ENCODE measurements around the gene NCAN.
A peak's percentile ranks its signal among the peaks of the same experiment; 100 is the strongest.
"Not testable (repeated sequence)": the region's sequence is repeated elsewhere in the genome, so short reads cannot be mapped to it uniquely, and the experiment has no call there.

The NCAN gene

GRCh38 chr19:19193926-19194325, 17.8 kb upstream of the NCAN start:
- no peak for DNase-seq (ENCODE audit: low read depth)

GRCh38 chr19:19201697-19202630, 9.8 kb upstream of the NCAN start:
- no peak for DNase-seq (ENCODE audit: low read depth)

GRCh38 chr19:19202707-19203011, 9.1 kb upstream of the NCAN start:
- no peak for DNase-seq (ENCODE audit: low read depth)

GRCh38 chr19:19203012-19203856, 8.5 kb upstream of the NCAN start, which contains the start of gene NR2C2AP:
NR2C2AP (minus strand) TSS chr19:19203414; CDS start chr19:19203060, 354 bp downstream.
- DNase-seq (ENCODE audit: low read depth), result peak; percentile 89

- DNase-seq (ENCODE audit: low read depth), result no peak
These were observed 7.6 kb upstream of the NCAN start for GRCh38 chr19:19204181-19204580.

GRCh38 chr19:19205416-19206410, 6.0 kb upstream of the NCAN start:
- DNase-seq (ENCODE audit: low read depth), result no peak

- no peak for DNase-seq (ENCODE audit: low read depth)
These were observed 4.8 kb upstream of the NCAN start for GRCh38 chr19:19206938-19207337.

GRCh38 chr19:19207637-19208572, 3.9 kb upstream of the NCAN start:
- DNase-seq (ENCODE audit: low read depth), result no peak

- no peak for DNase-seq (ENCODE audit: low read depth)
These were observed 2.4 kb upstream of the NCAN start for GRCh38 chr19:19209372-19209771.

GRCh38 chr19:19212916-19213315, 1.2 kb downstream of the NCAN start:
- no peak for DNase-seq (ENCODE audit: low read depth)

GRCh38 chr19:19213426-19214158, 1.8 kb downstream of the NCAN start:
- no peak for DNase-seq (ENCODE audit: low read depth)

- no peak for DNase-seq (ENCODE audit: low read depth)
These were observed 2.4 kb downstream of the NCAN start for GRCh38 chr19:19214159-19214490.

GRCh38 chr19:19214892-19215291, 3.1 kb downstream of the NCAN start:
- DNase-seq (ENCODE audit: low read depth), result no peak

- DNase-seq (ENCODE audit: low read depth), result no peak
These were observed 4.0 kb downstream of the NCAN start for GRCh38 chr19:19215792-19216191.

GRCh38 chr19:19217099-19217498, 5.3 kb downstream of the NCAN start:
- DNase-seq (ENCODE audit: low read depth), result no peak

- DNase-seq (ENCODE audit: low read depth), result no peak
These were observed 7.2 kb downstream of the NCAN start for GRCh38 chr19:19218911-19219310.

GRCh38 chr19:19221000-19221399, 9.2 kb downstream of the NCAN start:
- not testable (repeated sequence) for DNase-seq (ENCODE audit: low read depth)

GRCh38 chr19:19223060-19223459, 11.3 kb downstream of the NCAN start:
- no peak for DNase-seq (ENCODE audit: low read depth)

- DNase-seq (ENCODE audit: low read depth), result no peak
These were observed 11.9 kb downstream of the NCAN start for GRCh38 chr19:19223636-19224035.

Measured in stimulated activated CD8-positive, alpha-beta memory T cell treated with anti-CD3 and anti-CD28 coated beads, Interleukin-7, amount 100 ng/mL, for 24 hours (primary cell).